Stimulated activated naive CD4-positive, alpha-beta T cell treated with Interleukin-2 at 50 U/mL for 16 hours (primary cell): Measurements from ENCODE around the gene STT3B.
"Not testable (repeated sequence)": the region's sequence is repeated elsewhere in the genome, so short reads cannot be mapped to it uniquely, and the experiment has no call there.

Source experiments
- DNase-seq: peaks from one replicate; lab custom pipeline; 2025; lab: John Stamatoyannopoulos, UW

STT3B gene

GRCh38 chr3:31605333-31605732, 72.6 kb downstream of the STT3B start:
- DNase-seq, result not testable (repeated sequence)

- no peak for DNase-seq
Measured at GRCh38 chr3:31606453-31606852, 73.7 kb downstream of the STT3B start.

GRCh38 chr3:31610700-31611275, 78.1 kb downstream of the STT3B start:
- DNase-seq, result no peak

- no peak for DNase-seq
Measured at GRCh38 chr3:31613177-31613576, 80.5 kb downstream of the STT3B start.

GRCh38 chr3:31613654-31614053, 80.9 kb downstream of the STT3B start:
- no peak for DNase-seq

- DNase-seq, result no peak
Measured at GRCh38 chr3:31614162-31614921, 81.6 kb downstream of the STT3B start.

- DNase-seq, result no peak
Measured at GRCh38 chr3:31615071-31615875, 82.5 kb downstream of the STT3B start.

GRCh38 chr3:31616711-31617110, 84.0 kb downstream of the STT3B start:
- DNase-seq, result no peak

- no peak for DNase-seq
Measured at GRCh38 chr3:31620656-31621055, 87.9 kb downstream of the STT3B start.

- no peak for DNase-seq
Measured at GRCh38 chr3:31621314-31621713, 88.6 kb downstream of the STT3B start.

GRCh38 chr3:31622636-31623288, 90.0 kb downstream of the STT3B start:
- no peak for DNase-seq

- no peak for DNase-seq
Measured at GRCh38 chr3:31624083-31624709, 91.5 kb downstream of the STT3B start.

GRCh38 chr3:31625358-31625757, 92.6 kb downstream of the STT3B start:
- no peak for DNase-seq

GRCh38 chr3:31629054-31629453, 96.3 kb downstream of the STT3B start:
- DNase-seq, result no peak

GRCh38 chr3:31634476-31634875, 101.8 kb downstream of the STT3B start:
- no peak for DNase-seq

- DNase-seq, result no peak
Measured at GRCh38 chr3:31635545-31635944, 102.8 kb downstream of the STT3B start.

- DNase-seq, result no peak
Measured at GRCh38 chr3:31636049-31636448, 103.3 kb downstream of the STT3B start.

GRCh38 chr3:31636694-31637442, 104.1 kb downstream of the STT3B start:
- no peak for DNase-seq

GRCh38 chr3:31639828-31640227, 107.1 kb downstream of the STT3B start:
- DNase-seq, result no peak

- no peak for DNase-seq
Measured at GRCh38 chr3:31645256-31645655, 112.5 kb downstream of the STT3B start.

- no peak for DNase-seq
Measured at GRCh38 chr3:31648286-31648968, 115.7 kb downstream of the STT3B start.
